GM21723 (cell line): Measurements from ENCODE around the gene VSIG4.

Experiments used
- ATAC-seq: cut with Tn5 transposase; IDR thresholded peaks from one replicate; pipeline ENCODE4 v1.9.1; 2021; ENCODE audit warnings: mild to moderate bottlenecking, moderate library complexity; ENCODE audit not compliant: unreplicated experiment

Gene VSIG4

GRCh38 chrX:66024570-66024969 lies 15.3 kb downstream of the VSIG4 start:
- no peak for ATAC-seq

DNA sequence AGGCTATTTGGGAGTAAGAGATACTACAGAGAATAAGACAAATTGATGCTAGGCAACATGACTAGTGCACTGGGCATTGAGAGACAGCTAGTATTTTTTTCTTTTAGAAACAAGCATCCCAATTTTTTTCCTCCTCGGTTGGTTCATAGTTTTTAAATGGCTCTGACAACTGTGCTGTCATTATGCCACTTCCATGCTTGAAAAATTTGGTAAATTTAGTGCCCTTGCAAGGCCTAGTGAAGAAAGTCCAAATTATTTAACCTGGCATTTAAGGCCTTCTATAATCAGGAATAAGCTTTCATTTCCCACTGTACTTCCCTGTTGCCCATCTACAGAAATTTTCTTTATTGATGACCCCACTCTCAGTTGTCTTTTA lies 15.8 kb downstream of the VSIG4 start:
- no peak for ATAC-seq

DNA sequence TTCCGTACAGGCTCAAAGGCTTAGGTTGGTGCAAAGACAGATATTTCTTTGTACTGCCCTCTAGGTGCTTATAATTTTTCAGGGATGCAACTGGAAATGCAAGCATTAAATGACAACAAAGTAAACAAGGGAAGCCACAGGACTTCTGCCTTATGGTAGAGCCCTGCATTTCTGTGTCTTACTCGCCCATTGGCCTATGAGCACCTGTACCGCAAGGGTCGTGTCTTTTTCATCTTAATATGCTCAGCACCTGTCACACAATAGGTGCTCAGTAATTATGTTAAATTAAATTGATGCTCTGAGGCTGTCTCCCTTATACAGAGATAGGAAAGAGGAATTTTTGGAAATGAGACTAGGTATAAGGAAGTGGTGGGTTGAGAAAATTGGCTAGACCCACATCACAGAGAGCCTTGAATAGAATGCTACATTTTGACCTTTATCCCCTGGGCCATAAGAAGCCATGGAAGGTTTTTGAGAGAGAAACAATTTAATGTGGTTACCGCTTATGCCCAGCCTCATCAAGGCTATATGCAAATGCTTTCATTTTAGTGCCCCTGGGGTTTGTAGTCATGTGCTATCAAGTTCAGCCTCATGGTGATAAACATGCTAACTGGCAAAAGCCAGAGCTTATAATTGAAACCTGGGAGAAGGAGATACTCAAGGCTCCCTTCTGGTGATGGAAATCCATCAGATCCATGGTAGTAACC lies 16.3 kb downstream of the VSIG4 start:
- no peak for ATAC-seq

DNA sequence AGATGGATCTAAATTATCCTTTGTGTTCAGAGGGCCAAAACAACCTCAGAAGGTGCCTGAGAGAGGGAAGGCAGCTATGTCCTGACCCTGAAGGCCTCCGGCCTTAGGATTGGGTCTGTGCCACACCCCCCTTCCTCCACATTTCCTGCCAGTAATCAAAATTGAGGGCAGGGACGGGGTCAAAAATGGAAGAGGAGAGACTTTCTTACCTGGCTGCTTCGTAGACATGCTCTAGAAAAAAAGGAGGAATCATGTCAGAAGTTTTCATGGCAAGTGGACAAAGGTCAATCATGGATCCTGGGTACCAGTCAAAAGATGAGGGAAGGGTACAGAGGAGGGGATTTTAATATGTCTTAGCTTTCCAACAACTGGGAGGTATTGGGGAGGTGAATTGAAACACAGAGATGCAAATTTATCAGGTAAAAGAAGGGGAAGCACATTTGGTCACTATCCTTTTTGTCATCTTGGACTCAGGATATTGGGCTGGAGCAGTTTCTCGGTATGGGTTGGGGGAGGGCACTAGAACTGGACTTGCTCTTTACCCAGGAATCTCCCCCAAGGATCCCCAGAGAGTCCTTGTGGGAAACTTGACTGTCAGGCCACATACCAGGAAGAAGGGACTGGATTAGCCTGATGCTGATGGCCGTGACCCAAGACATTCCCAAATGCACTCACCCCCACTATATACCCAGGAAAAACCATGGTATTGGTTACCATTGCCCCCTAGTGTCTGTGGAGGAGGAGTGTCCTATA lies 17.1 kb downstream of the VSIG4 start:
- ATAC-seq: no peak

GRCh38 chrX:66021765-66022631 lies 17.9 kb downstream of the VSIG4 start:
- ATAC-seq: no peak

- no peak for ATAC-seq
Measured at GRCh38 chrX:66021401-66021764, 18.5 kb downstream of the VSIG4 start.

DNA sequence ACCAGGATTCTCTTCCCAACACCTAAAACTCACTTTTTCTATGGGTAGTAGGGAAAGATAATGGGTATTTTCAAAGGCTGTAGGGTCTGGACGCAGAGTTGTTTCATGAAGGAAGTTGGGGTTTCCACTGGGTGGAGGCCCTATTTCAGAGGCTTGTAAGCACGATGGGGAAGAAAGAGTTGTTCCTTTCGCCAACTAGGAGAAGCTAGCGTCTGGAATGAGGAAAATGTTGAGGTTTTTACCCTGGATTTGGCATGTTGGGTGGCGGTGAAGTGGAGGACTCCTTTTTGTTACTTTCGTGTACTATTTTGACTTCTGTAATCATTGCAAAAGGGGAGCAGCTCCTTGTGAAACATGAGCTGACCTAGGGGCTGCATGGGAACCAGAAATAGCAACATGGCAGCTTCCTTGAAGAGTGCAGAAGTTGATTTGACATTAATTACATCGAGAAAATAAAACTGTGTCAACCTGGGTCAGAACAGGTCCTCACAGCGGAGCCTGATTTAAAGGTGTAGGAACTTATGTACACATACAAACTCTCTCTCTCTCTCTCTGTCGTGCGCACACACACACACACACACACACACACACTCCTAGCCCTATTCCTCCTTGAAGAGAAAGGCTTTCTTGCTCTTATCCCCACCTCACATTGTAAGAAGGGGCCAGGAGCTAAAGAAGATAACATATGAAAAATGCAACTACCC lies 19.1 kb downstream of the VSIG4 start:
- no peak for ATAC-seq

GRCh38 chrX:66019974-66020373 lies 19.9 kb downstream of the VSIG4 start:
- no peak for ATAC-seq

DNA sequence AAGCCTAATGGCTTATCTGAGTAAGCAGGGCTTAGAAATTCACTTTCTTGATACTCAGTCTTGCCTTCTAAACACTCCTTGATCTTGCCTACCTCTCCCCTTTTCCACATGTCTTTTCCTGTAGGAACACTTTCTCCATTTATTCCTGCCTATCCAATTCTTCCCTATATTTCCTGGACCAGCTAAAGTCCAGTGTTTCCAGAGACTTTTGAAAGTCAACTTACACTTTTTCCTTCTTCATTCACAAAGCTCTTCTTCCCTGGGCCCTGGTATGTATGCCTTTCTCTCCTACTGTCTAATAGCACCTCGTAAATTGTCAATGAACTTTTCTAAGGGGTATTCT lies 20.6 kb downstream of the VSIG4 start:
- no peak for ATAC-seq

- ATAC-seq: no peak
Measured at GRCh38 chrX:66018585-66019309, 21.1 kb downstream of the VSIG4 start.

DNA sequence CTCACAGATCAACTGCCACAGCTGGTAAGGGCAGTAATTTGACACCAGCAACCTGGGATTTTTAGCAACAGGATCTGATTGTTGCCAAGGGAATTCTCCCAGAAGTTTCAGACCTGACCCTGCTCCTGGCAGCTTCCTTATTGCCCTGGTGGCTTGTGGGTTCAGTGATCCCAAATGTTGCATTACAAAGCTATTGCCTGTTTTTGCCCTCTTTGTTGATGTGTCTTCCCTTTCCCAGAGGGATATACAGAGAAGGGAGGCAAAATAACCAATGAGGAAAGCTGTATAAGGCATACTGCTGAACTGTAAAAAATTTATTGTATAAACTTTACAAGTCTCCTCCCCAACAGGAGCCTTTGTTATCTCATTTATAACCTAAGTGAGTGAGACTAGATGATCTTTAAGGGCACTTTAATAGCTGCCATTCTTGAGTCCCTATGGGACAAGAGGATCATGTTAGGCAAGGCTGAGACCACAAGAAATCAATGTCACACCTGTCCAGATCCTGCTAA lies 22.2 kb downstream of the VSIG4 start:
- ATAC-seq: no peak

DNA sequence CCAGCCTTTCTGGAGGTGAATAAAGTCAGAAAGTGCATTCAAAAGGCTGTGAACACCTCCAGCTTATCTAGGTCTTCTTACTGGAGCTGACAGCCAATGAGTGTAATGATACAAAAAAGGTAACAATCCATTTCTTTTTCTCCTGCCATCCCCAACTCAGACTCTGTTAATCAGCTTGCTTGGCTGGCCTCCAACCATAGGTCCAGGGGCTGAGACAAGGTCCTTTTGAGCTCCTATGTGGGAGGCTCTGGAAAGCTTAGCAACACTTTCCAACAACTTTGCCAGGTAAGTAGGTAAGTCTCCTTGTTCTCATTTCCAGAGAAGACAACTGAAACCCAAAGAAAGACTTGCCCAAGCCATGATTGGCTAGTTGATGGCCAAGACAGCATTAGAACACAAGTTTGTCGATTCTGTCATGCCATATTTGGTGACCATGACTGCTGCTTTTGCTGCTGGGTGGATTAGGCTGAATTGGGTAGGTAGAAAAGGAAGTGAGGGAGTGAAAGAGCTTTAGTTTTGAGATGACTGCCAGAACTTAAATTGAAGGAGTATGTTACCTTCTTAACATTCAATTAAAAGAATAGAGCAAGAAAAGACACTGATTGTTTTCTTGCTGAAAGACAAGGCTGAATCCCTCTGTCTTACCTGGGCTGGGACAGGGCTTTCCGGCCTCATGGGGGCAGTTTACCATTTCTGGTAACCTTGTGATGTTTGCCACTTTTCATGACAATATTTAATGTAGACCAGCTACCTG lies 22.8 kb downstream of the VSIG4 start:
- peak; percentile 32 for ATAC-seq

DNA sequence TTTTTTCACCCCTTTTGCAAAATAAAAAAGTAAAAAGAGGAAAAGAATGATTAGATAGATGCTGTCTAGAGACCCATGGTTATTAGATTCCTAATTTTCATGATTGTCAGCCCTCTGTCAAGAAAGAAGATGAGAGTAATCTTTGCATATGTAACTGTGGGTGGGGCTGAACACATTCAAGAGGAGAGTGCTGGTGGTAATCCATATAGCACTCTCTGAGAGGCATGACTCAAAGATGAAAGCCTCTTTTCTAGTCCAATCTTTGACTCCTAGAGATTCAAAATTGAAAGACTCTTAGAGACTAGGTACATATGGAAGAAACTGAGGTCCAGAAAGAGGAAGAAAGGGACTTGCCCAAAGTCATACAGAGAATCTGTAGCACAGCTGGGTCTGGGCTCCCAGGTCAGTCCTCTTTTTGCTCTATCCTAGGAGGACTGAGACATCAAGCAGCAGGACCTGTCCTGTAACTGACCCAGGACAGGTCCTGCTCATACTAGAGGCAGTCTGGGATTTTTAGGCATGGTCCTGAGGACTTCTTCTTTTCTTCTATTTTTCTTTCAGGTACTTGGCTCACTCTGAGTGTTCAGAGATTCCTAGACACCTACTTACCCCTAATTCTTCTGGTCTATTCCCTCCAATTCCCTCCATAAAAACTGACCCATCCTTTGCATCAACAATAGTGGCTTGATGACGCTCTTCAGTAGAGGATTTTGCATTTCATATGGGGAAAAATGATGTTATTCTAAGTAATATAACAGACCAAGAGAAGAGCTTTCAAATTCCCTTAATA lies 23.8 kb downstream of the VSIG4 start:
- peak; percentile 21 for ATAC-seq

- ATAC-seq: no peak
Measured at GRCh38 chrX:66015152-66015831, 24.6 kb downstream of the VSIG4 start.

GRCh38 chrX:66014556-66014955 lies 25.3 kb downstream of the VSIG4 start:
- no peak for ATAC-seq

GRCh38 chrX:66014084-66014483 lies 25.8 kb downstream of the VSIG4 start:
- ATAC-seq: no peak

DNA sequence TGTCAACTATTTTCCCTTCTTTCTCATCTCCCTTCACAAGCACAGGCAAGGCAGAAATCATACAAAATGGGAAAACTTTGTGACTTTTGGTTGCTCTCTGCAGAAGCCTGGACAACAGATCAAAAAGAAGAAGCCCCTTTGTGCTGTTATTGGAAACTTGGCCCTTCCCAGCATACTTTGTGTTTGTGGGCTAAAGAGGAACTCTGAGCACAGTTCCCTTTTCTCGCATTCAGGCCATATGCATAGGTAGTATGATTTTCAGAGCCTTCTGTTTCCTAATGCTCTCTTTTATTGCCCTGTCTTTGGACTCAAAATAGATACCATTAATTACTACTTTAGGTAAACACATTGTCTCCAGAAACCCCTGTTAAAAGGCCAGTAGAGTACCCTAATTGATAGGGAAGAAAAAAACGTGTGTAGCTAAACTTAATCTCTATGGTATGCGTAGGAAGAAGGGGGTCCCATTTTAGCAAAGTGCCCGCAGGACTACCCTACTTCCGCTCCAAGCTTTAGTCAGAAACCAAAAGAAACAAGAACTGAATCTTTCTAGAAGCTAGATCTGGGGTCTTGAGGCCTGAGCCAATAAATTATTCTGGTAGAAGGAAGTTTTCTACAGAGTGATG lies 26.6 kb downstream of the VSIG4 start:
- peak; percentile 35 for ATAC-seq

GRCh38 chrX:66012094-66012534 lies 27.8 kb downstream of the VSIG4 start:
- ATAC-seq: peak; percentile 41
